Duodenal mucosa (tissue), 2 donors: ENCODE data around the gene LCE3E.
"Not testable (repeated sequence)": the region's sequence is repeated elsewhere in the genome, so short reads cannot be mapped to it uniquely, and the experiment has no call there.

Experiments
- H3K27ac ChIP-seq: one replicate; pipeline ENCODE4 v1.7.0; 2013; ENCODE audit warnings: low read depth, low read length
- H3K27me3 ChIP-seq, 2 donors: one replicate each; pipeline ENCODE4 v1.7.0; 2013; ENCODE audit warnings: low read length in 2 of 2, control low read depth in 1 of 2; ENCODE audit not compliant: insufficient read depth in 2 of 2, control insufficient read depth in 1 of 2
- H3K36me3 ChIP-seq, 2 donors: one replicate each; pipeline ENCODE4 v1.7.0; 2013; ENCODE audit warnings: low read length in 2 of 2, control low read depth in 1 of 2; ENCODE audit not compliant: insufficient read depth in 2 of 2, control insufficient read depth in 1 of 2
- H3K4me1 ChIP-seq, 2 donors: one replicate each; pipeline ENCODE4 v1.7.0; 2013; ENCODE audit warnings: low read length in 2 of 2, control low read depth in 1 of 2; ENCODE audit not compliant: insufficient read depth in 2 of 2, control insufficient read depth in 1 of 2
- H3K4me3 ChIP-seq, 2 donors: one replicate each; pipeline ENCODE4 v1.7.0; 2013; ENCODE audit warnings: low read length in 2 of 2, low read depth in 1 of 2
- H3K9ac ChIP-seq, 2 donors: one replicate each; pipeline ENCODE4 v1.7.0; 2013; ENCODE audit warnings: low read length in 2 of 2, low read depth in 1 of 2
- H3K9me3 ChIP-seq, 2 donors: one replicate each; pipeline ENCODE4 v1.7.0; 2013; ENCODE audit warnings: low read length in 2 of 2, control low read depth in 1 of 2; ENCODE audit not compliant: control insufficient read depth in 1 of 2

The LCE3E gene

GRCh38 chr1:152565115-152565514 is 1.5 kb downstream of the LCE3E start:
- no peak overlapping the region for H3K27ac ChIP-seq
- H3K27me3 ChIP-seq: peaks cover 0 to 2% of the 10 kb centered on the region in 2 donors
- H3K36me3 ChIP-seq: no peaks in the 10 kb centered on the region
- H3K4me3 ChIP-seq: no peak overlapping the region
- no peaks in the 10 kb centered on the region for H3K9me3 ChIP-seq
- no peaks in the 10 kb centered on the region for H3K4me1 ChIP-seq
- H3K9ac ChIP-seq: no peak overlapping the region

GRCh38 chr1:152548358-152548757 is 18.2 kb downstream of the LCE3E start:
- not testable (repeated sequence) for H3K27ac ChIP-seq, H3K4me3 ChIP-seq, H3K27me3 ChIP-seq, H3K9me3 ChIP-seq, H3K4me1 ChIP-seq, H3K9ac ChIP-seq, H3K36me3 ChIP-seq

GRCh38 chr1:152546704-152547103 is 19.9 kb downstream of the LCE3E start:
- Histone ChIP-seq H3K27ac (no peak overlapping the region), H3K27me3 (peaks cover 0 to 4% of the 10 kb centered on the region in 2 donors), H3K4me3 (no peak overlapping the region)

GRCh38 chr1:152543820-152544219 is 22.8 kb downstream of the LCE3E start:
- no peaks in the 10 kb centered on the region for H3K9me3 ChIP-seq
- no peaks in the 10 kb centered on the region for H3K4me1 ChIP-seq
- H3K9ac ChIP-seq: no peak overlapping the region
- no peak overlapping the region for H3K4me3 ChIP-seq
- H3K36me3 ChIP-seq: no peaks in the 10 kb centered on the region
- no peak overlapping the region for H3K27ac ChIP-seq
- H3K27me3 ChIP-seq: peaks cover 0 to 4% of the 10 kb centered on the region in 2 donors

More at GRCh38 chr1:152546704-152547103, 19.9 kb downstream of the LCE3E start:
- no peaks in the 10 kb centered on the region for H3K36me3 ChIP-seq
- no peaks in the 10 kb centered on the region for H3K9me3 ChIP-seq
- no peaks in the 10 kb centered on the region for H3K4me1 ChIP-seq
- no peak overlapping the region for H3K9ac ChIP-seq

DNA sequence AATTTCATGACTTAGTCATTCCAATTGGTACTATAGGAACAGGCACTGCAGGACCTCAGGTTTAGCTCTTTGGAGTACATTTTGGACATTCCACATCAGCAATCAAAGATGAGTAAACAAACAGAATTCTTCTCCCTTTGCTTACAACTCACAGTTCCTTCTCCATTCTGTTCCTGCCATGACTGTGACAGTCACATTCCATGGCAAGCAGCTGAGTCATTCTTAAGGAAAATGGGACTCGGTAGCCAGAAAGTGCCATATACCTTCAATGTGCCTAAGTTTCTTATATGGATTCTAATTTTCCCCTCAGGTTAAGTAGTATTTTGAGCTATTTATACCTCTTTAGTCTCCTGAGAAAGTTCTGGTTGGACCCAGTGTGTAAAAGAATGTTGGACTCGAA is 26.7 kb downstream of the LCE3E start:
- peaks cover 0 to 7% of the 10 kb centered on the region in 2 donors for H3K27me3 ChIP-seq
- no peak overlapping the region for H3K27ac ChIP-seq
- H3K4me3 ChIP-seq: no peak overlapping the region
- H3K9ac ChIP-seq: no peak overlapping the region
- no peaks in the 10 kb centered on the region for H3K4me1 ChIP-seq
- no peaks in the 10 kb centered on the region for H3K36me3 ChIP-seq
- no peaks in the 10 kb centered on the region for H3K9me3 ChIP-seq

GRCh38 chr1:152537496-152537895 is 29.1 kb downstream of the LCE3E start:
- Histone ChIP-seq H3K9ac (no peak overlapping the region), H3K4me3 (no peak overlapping the region), H3K27ac (no peak overlapping the region), H3K9me3 (no peaks in the 10 kb centered on the region), H3K27me3 (peaks cover 0 to 6% of the 10 kb centered on the region in 2 donors), H3K36me3 (no peaks in the 10 kb centered on the region), H3K4me1 (no peaks in the 10 kb centered on the region)

DNA sequence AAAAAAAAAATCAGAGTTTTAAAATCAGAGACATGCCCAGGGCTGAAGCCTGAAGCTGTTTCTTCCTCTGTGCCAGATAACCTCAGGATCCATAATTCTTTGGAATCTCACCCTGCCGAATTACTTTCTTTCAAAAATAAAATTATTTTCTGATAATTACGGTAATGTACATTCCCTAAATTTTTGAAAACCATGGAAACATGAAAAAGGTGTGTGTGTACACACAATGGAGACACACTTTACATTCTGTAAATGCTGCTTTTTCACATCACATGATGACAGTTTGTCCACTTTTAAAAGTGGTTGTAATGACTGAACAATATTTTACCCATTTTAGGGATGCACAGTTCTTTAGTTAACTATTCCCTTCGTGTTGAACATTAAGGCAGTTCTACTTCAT is 30.8 kb downstream of the LCE3E start:
- no peak overlapping the region for H3K9ac ChIP-seq
- no peak overlapping the region for H3K27ac ChIP-seq
- no peaks in the 10 kb centered on the region for H3K9me3 ChIP-seq
- H3K36me3 ChIP-seq: no peaks in the 10 kb centered on the region
- no peaks in the 10 kb centered on the region for H3K4me1 ChIP-seq
- H3K4me3 ChIP-seq: no peak overlapping the region
- H3K27me3 ChIP-seq: peaks cover 0 to 3% of the 10 kb centered on the region in 2 donors

DNA sequence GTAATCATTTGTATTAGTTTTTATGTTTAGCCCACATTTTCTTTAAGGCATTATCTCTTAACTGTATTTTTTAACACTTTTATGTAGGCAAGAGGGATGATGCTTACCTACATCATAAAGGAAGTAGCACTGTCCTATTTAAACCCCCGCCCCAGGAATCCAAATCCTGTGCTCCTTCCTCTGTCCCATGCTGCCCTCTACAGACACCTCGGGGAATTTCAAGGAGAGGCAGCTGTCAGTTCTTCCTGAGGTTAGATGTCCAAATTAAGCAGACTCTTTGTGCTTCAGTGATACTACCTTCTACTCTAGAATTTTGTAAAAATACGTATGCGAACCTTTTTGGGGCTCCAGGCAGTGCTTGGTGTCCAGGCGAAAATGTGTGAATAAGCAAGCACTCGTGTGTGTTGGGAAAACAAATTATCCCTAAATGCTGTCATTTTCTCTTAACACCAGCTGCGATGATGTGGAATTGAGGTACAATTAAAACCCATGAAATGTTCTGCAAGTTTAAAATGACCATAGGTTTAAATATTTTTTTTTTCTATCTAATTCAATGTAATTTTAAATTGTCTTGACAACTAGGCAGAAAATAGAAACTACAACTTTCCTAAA is 33.1 kb downstream of the LCE3E start:
- Histone ChIP-seq H3K27ac (no peak overlapping the region), H3K9ac (no peak overlapping the region), H3K4me3 (no peak overlapping the region), H3K9me3 (no peaks in the 10 kb centered on the region), H3K36me3 (no peaks in the 10 kb centered on the region), H3K27me3 (peaks cover 0 to 3% of the 10 kb centered on the region in 2 donors), H3K4me1 (no peaks in the 10 kb centered on the region)

DNA sequence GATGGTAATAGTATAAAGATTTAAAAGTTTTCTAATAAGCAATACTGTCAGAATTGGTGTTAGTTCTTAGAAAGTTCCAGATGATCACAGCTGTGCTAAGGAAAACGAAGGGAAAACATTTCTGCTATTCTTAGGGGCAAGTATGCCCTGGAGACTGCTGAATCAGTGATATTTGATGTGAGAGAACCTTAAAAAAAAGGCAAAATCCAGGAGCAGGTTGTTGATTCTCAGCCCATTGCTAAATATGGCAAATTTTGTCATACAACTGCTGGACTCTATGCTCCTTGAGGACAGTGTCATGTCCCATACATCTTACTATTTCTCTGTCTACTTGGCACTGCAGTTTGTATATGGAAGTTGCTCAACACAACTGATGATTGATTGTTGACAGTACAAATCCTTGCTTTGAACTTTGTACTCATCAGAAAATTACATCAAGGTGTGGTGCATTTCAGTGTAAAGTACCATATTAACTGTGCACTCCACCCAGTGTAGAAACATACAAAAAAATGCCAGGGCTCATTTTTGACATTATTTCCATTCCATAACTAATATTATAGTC is 41.4 kb downstream of the LCE3E start:
- peaks cover 0 to 3% of the 10 kb centered on the region in 2 donors for H3K4me1 ChIP-seq
- peaks cover 3% of the 10 kb centered on the region in 2 donors for H3K9me3 ChIP-seq
- peaks cover 0 to 4% of the 10 kb centered on the region in 2 donors for H3K27me3 ChIP-seq
- no peak overlapping the region for H3K27ac ChIP-seq
- H3K4me3 ChIP-seq: no peak overlapping the region
- H3K9ac ChIP-seq: no peak overlapping the region
- no peaks in the 10 kb centered on the region for H3K36me3 ChIP-seq

- Histone ChIP-seq H3K4me3 (no peak overlapping the region), H3K36me3 (no peaks in the 10 kb centered on the region), H3K4me1 (peaks cover 12% of the 10 kb centered on the region in 2 donors), H3K9ac (no peak overlapping the region), H3K27me3 (peaks cover 4 to 6% of the 10 kb centered on the region in 2 donors), H3K9me3 (peaks cover 0 to 3% of the 10 kb centered on the region in 2 donors), H3K27ac (no peak overlapping the region)
Measured at GRCh38 chr1:152520561-152521090, 46.0 kb downstream of the LCE3E start.
